Measurements from ENCODE around the gene KRTAP6-1.

The KRTAP6-1 gene, protein sequence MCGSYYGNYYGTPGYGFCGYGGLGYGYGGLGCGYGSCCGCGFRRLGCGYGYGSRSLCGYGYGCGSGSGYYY

DNA sequence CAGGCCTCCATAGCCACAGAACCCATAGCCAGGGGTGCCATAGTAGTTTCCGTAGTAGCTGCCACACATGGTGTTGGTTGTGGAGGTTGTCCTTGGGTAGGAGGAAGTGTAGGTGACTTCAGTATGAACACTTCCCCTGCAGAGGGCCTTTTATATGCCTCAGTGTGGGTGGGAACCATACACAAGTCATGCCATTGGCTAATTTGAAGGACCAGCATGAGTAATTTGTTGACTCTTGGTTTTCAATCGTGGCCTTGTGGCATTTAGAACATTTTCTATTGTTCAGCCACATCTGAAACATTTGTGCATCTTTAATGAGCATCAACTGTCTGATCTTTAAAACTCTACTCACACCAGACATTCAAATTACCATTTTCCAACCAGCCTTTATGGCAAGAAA, at the start of gene KRTAP6-1:
Gene KRTAP6-1, minus strand, starts transcription at position 95 of the 400 bp plus-strand sequence. Its CDS starts 26 bp downstream, at position 69.
- no peak for DNase-seq

DNA sequence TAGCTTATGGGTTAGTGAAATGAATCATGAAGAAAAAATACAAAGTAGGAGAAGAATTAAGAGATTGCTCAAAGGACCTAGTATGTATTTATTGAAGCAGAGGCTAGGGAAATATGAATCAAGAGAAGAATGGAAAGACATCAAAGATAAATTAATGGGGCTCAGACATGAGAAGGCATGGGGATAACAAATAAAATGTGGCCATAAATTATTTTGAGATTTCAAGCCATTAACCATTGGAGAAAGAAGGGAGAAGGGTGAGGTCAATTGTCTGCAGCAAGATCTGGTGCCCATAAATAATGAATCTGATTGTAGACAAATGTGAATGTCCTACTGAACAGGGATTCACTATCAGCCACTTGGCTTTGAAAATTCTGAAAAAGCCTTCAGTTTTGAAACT, 39.2 kb upstream of the KRTAP6-1 start:
- DNase-seq, result no peak

DNA sequence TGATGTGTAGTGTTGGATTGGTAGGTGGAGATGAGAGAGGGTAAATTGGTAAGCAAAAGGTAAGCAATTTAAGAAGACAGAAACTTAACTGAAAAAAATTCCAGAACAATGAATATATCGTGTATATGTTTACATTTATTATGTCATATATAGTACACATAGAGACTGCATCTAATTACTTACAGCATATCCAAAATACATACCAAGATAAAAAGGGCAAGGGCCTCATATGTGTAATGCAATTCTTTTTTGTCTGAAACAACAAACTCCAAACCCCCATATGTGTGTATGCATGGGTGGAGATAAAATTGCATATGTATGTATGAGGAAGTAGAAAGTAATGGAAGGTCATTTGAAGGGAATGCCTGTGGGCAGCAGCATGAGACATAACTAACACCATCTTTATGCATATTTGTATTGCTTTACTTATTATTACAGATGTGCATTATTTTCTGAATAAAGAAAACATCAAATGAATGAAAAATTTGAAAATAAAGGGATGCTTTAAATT, 33.2 kb upstream of the KRTAP6-1 start:
- no peak for DNase-seq

DNA sequence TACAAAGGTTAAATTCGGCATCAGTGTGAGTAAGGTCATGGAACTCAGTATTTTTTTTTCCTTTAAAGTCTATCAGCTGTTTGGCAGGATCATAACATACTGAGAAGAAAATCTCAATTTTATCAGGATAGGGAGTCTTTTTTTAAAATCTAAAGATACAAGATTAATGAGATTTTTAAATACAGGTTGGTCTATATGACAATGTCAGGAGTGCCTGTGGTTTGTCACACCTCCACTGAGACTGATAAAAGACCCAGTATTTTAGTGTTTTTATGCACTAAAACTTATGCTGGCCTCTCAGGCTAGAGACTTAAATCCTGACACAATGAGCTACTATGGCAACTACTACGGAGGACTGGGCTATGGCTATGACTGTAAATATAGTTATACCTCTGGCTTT, 28.8 kb upstream of the KRTAP6-1 start, which contains the start of gene KRTAP20-3:
Gene KRTAP20-3, plus strand, starts transcription at position 301 of the 400 bp plus-strand sequence.
- no peak for DNase-seq

DNA sequence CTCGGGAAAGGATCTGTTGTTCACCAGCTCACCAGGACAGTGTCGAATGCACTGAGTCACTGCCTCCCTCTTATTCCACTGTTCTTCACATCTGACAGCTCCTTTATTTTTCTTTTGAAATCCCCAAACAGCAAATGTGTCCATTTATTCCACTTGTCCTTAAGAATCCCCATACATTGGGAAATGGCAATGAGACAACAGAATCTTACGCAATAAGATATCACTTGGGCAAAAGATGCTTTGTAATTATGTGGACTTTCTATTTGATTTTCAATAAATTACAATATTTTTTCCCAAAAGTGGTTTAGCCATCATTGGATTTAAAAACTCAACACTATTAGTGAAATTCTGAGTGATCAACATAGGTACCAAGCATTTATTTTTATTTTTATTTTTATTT, 25.0 kb upstream of the KRTAP6-1 start:
- DNase-seq, result no peak

DNA sequence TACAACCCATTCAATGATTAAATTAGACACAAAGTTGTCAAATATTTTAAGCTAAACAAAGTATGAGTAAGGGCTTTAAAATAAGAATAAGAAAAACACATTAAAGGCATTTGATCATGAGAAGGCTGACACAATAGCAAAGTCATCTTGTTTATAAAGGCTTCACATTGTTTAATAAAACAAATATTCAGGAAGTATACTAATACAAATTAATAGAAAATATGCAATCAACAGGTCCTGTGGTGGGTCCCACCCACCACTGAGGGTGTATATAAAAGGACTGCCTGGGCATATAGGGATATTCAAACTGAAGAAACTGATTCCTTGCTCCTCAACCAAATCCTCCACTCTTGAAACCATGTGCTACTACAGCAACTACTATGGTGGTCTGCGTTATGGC, 21.2 kb upstream of the KRTAP6-1 start, which contains the start of gene KRTAP20-2:
Gene KRTAP20-2, plus strand, starts transcription at position 301 of the 400 bp plus-strand sequence. Its CDS starts 58 bp downstream, at position 359.
- no peak for DNase-seq

DNA sequence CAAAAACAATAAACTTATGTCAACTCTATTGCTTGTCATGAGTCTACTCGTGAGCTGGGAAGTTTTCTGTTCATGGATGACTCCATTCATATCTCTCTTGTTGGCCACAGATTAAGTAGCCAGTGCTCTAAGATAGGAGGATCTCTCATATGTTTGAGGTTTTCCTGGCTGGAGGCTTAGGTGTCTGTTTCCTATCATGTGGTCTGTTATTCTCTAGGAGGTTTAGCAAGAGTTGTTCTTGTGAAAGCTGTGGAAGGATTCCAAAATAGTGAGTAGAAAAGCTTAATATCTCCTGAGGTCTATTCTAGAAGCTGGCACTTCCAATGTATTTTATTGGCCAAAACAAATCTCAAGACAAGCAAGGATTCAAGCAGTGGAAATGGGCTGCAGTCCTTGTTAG, 15.5 kb upstream of the KRTAP6-1 start:
- DNase-seq, result no peak

DNA sequence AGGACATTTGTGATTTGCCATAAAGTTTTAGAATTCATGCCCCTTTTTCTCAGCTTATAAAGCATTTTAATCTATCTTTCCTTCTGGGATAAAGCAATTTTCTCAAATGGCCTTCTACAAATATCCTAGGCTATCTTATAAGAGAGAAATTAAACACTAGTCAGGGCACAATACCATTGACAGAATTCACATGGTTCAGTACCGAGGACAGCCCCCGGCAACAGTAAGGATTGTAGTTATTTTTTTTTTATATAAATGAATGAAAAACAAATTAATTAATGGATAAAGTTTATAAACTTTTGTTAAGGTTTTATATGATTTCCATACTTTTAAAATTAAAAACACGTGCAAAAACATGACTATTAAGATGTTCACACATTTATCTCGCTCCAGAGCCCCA, 14.4 kb upstream of the KRTAP6-1 start:
- no peak for DNase-seq

DNA sequence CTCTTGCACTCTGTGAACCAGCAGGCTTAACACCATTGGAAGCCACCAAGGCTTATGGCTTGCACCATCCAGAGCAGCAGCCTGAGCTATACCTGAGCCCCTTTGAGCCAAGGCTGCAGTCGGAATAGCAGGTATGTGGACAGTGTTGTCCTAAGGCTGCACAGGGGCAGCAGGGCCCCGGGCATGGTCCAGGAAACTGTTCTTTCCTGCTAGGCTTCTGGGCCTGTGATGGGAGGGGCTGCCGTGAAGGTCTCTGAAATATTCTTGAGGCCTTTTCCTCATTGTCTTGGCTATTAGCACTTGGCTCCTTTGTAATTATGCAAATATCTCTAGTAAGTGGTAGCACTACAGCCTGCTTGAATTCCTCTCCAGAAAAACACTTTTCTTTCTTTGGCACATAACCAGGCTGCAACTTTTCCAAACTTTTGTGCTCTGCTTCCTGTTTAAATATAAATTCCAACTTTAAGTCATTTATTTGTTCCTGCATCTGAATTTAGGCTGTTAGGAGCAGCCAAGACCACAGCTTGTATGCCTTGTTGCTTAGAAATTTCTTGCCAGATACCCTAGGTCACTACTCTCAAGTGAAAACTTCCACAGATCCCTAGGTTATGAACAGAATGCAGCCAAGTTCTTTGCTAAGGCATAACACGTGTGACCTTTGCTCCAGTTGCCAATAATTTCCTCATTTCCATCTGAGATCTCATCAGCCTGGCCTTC, 11.9 kb upstream of the KRTAP6-1 start:
- no peak for DNase-seq

DNA sequence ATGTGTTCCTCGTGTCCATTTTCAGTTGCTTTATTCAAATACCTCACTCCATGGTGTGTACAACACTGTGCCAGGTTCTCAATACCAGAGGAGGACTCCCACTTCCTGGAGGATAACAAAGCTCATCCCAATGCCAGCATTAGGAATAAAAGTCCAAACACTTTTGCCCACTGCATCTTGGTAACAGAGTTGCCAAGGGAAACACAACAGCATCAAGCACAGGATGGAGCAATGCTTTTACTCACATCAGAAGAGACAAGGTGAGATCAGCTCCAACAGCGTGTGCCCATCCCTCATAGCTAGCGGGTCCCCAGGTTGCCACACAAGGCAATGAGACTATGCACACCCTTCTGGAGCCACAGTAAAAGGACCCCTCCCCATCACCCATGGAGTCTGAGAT, 9.6 kb upstream of the KRTAP6-1 start:
- DNase-seq, result no peak

DNA sequence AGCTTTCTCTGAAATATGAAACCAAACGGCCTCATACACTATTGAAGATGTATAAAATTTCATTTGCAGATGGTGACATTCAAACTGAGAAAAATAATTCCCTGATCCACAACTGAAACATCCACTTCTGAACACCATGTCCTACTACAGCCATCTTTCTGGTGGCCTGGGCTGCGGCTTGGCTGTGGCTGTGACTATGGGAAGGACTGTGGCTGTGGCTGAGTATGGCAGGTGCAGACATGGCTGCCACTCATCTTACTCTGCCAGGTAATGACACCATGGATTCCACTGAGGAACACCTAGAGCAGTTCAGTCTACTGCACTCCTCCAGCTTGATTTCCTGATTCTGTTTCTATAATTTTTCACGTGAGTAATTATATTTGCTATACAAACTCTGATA, 6.8 kb upstream of the KRTAP6-1 start, which contains the start of gene KRTAP20-4:
Gene KRTAP20-4, plus strand, starts transcription at position 106 of the 400 bp plus-strand sequence.
- DNase-seq, result no peak

DNA sequence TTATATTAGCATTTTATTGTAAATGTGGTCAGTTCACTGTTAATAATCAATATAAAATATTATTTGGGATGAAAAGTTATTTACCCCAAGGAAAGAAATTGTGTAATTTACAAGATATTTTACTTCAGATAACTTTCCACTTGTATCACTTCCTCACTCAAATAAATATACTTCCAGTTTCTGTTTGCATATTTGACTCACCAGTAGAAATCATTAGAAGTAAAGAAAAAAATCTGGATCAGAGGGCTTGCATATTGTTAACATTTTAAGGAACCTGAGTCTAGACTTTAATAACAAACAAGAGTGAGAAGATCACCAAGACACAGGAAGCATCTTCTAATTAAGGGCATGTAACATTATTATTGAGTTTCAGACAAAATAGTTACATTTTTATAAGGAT, 6.3 kb upstream of the KRTAP6-1 start:
- DNase-seq, result no peak

DNA sequence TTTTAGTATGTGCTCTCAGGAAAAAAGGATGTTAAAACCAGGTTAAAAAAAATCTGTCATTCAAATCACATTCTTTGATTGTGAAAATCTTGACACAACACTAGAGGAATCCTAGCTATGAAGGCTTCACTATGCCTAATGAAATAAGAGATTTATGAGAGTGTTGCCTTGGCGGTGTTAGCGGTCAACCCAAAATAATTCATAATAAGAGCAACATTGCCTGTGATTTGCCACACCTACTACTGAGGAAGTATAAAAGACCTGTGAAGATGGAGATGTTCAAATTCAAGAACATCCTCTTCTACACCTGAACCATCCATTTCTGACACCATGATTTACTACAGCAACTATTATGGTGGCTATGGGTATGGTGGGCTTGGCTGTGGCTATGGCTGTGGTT, 2.4 kb upstream of the KRTAP6-1 start, which contains the start of gene KRTAP20-1:
Gene KRTAP20-1, plus strand, starts transcription at position 301 of the 400 bp plus-strand sequence. Its CDS starts 30 bp downstream, at position 331.
- DNase-seq, result no peak

DNA sequence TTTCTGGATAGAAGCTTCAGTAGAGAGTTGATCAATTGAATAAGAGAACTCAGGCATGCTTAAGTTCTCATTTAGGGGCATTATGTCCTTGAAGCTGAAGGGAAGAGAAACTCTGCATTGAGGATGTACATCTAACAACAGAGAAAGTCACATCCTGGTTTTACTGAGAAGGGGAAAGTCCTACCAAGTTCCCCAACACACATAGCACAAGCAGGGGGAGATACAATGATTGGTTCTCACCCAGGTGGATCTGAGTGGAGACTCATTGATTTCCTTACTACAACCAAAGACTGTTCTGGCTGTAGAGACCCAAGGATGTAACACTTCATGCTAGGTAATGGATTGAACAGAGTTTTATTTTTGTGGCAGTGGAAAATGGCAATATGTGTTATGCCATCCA, 1.5 kb upstream of the KRTAP6-1 start:
- no peak for DNase-seq

DNA sequence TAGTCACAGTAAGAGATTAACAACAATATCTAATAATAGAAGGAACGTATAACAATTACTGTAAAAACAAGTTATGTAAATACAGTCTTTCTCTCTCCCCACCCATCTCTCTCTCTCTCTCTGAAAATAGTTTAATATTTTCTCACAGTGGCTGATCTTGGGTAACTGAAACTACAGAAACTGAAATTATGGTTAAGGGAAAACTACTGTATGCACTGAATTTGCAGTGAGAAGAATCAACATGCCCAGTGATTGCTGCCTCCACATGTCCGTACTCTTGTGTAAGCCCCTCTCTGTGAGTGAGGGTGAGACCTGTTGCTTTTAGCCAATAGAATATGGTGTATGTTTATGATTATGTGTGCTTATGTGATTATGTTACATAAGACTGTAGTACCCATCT, 1.6 kb downstream of the KRTAP6-1 start:
- no peak for DNase-seq

DNA sequence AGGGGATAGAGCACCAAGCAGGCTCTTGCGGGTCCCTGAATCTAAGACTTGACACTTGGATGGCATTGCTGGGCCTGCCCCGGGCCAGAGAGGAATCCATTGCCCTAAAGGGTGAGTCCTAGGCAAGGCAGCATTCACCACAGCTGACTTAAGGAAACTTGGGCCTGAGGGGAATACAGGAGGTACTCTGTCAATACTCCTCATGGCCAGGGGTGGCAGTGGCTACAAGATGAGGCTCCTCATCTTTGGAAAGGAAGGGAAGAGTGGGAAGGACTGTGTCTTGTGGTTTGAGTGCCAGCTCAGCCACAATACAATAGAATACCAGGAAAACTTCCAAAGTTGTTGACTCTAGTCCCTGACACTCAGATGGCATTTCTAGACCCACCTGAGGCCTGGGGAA, 7.8 kb downstream of the KRTAP6-1 start:
- DNase-seq, result no peak

DNA sequence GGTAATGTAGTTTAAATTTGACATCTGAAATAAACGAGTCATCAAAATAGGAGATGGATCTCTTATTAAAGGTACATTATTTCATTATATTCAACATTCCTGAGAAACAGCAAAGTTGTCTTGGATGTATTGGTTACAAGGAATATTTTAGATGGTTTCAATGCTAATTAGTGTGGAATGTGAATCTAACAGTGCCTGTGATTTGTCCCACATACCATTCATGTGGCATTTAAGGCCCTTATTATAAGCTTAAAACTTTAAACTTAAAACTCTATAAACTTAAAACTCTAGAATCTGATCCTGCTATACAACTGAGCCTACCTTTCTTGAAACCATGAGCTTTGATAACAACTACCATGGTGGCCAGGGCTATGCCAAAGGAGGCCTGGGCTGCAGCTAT, 12.9 kb downstream of the KRTAP6-1 start, which contains the start of gene KRTAP22-1:
Gene KRTAP22-1, plus strand, starts transcription at position 301 of the 400 bp plus-strand sequence.
- DNase-seq, result no peak

DNA sequence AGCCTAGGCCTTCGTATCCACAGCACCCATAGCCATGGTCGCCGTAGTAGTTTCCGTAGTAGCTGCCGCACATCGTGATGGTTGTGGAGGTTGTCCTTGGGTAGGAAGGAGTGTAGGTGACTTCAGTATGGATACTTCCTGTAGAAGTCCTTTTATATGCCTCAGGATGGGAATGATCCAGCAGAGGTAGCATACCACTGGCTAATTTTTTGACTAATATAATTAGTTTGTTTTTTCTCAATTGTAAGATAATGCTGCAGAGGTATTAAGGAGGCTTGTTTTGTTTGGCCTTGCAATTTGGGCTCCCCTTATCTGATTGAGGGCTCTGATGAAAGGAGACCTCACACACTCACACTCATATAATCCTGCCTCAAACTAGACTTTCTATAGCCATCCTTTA, 14.9 kb downstream of the KRTAP6-1 start, which contains the start of gene KRTAP6-2:
Gene KRTAP6-2, minus strand, starts transcription at position 101 of the 400 bp plus-strand sequence. Its CDS starts 28 bp downstream, at position 73.
- DNase-seq, result no peak

DNA sequence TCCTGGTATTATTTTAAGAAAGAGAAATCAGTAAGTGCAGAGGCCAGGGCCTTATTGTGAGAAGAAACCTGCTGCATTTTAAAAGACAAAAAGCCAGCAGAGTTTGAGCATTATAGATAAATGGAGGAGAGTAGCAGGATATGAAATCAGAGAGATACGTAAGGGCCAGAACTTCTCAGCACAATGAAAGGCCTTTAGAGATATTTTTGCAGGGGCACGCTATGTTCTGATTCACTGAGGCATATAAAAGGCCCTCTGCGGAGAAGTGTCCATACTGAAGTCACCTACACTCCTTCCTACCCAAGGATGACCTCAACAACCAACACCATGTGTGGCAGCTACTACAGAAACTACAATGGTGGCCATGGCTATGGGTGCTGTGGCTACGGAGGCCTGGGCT, 21.6 kb downstream of the KRTAP6-1 start, which contains the start of gene KRTAP6-3:
Gene KRTAP6-3, plus strand, starts transcription at position 301 of the 400 bp plus-strand sequence. Its CDS starts 6 bp downstream, at position 307.
- no peak for DNase-seq

DNA sequence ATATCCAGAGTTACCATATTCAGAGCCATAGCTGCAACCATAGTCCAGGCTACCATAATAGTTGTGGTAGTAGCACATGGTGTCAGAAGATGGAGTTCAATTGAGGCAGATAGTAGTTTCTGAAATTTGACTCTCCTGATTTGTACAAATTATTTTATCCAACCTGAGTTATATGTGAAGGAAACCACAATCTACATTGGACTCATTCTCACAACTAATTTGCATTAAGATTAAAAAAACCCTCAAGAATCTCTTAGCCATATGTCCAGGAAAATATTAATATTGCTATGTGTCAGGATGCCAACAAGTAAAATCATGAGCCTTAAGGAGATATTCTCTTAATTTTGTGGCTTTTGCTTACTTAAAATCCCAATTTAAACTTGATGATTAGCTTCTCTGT, 23.4 kb downstream of the KRTAP6-1 start, which contains the start of gene KRTAP22-2:
Gene KRTAP22-2, minus strand, starts transcription at position 101 of the 400 bp plus-strand sequence.
- no peak for DNase-seq

DNA sequence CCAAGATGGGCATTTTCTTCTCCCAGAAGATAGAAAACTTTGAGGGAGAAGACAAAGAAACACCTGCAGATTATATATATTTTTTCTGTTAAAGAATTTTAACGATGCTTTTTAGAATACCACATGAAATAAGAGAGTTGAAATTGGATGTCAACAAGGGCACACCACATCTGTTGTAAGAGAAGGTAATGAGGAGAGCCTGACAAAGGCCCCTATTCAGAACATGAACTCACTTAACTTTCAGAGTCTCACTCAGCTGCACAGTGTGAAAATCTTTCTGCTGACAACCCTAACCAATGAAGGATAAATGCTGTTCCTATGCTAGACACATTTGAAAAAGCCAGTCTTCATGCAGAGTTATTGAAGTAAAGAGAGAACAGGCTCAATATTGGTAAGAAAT, 30.9 kb downstream of the KRTAP6-1 start:
- no peak for DNase-seq

DNA sequence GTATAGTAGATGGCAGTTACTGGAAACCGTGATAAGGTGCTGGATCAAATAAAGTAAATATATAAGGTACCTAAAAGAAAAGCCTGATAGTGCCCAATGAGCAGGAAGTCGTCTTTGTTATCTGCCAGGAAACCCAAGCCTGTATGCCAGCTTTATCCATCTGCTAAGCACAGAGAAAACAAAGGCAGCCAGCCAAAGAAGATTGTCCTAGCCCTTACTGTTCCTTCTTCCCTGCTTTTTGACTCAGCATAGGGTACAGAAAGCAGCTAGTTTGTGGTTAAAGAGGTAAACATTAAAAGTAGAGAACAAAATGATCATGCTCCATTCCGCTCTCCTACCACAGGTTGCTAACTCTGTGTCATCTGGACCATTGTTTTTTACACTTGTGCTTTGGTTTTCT, 33.6 kb downstream of the KRTAP6-1 start:
- no peak for DNase-seq

DNA sequence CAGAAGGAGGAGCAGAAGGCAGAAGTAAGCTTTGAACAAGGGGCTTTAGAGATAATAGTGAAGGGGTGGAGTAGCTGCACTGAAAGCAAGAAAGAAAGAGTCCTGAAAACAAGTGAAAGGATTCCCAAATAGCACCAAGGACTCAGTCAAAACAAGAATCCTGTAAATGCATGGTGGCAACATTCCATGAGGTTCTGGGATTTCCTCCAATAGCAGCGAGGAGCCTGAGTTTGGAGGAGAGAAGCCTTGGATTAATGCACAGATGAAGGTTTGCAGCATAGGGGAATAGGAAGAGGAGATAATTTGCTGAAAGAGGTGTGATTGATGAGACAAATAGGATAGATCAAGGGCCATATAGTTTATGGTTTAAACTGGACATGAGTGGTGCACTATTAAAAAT, 34.4 kb downstream of the KRTAP6-1 start:
- DNase-seq, result no peak

DNA sequence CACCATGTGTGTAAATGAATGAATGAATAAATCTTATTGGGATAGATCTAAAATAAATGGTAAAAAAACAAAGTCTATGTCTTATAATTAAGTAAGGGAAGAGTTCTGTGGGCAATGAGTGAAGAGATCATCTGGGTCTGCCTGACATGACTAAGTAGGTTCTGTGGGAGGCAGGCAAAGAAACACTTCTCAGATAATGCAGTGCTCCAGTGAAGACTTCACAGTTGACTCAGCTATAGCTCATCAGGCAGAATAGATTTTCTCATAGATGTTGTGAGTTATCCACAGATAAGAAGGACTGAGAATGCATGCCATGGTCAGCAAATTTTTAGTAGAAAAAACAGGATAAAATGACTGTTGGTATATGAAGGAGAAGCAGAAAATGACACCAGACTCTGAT, 36.0 kb downstream of the KRTAP6-1 start:
- no peak for DNase-seq
